NCI-H1694 treated with DMSO at 0.1 percent for 48 hours (cell line): ENCODE measurements around the gene KAZN.
"Not testable (repeated sequence)": the region's sequence is repeated elsewhere in the genome, so short reads cannot be mapped to it uniquely, and the experiment has no call there.

Experiments
- DNase-seq: peaks from one replicate; lab custom pipeline; 2025; lab: John Stamatoyannopoulos, UW

KAZN gene

GRCh38 chr1:14598498-14599182 is at the start of gene KAZN:
KAZN (plus strand) TSS chr1:14598685.
- DNase-seq: no peak

- DNase-seq: no peak
These were observed 48.4 kb upstream of the KAZN start for GRCh38 chr1:14549897-14550620.

DNA sequence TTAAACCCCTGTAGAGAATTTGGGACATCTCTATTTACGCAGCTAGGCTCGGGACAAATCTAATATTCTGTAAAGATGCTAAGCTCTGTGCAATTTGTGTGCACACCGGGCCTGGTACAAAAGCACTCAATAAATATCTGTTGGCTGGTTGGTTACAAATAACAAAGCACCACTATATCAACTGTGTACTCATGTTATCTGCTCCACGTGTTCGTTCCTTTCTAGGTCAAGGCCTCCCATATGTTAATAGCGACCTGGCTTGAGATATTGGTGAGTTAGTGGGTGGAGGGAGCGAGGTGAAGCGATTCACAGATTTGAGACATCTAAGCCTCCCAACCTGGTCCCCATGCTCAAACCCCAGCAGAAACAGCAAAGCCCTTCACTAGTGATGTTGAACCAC is 47.1 kb upstream of the KAZN start:
- DNase-seq: no peak

DNA sequence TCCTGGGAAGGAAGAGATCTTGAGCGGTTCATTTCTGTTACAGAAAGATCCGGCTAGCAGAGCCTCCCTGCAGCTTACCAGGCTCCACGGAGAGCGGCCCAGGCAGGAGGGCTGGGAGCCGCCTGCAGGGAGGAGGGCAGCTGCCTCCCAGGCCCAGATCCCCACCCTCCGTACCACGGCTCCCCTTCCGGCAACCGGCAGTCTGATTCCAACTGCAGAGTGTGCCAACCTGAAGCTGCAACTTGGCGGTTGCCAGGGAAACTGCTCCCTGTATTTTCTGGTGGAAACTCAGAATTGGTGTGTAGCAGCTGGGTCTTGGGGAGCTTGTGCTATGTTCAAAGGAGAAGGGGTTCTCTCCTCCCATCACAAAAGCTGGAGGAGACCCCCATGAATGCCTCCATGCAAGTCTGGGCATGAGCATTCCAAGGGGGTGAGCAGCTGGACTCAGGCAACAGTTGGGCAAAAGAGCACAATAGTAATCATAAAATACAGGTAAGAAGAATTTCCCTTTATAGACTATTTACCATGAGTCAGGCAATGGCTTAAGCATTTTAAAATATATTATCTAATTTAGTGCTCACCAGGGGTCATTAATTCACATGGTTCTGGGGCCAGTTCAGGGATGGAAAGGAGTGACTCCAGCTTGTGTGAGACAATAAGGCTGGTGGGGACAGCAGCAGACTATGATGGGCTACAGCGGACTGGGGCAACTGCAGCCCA is 46.1 kb upstream of the KAZN start:
- peak; percentile 24 for DNase-seq

DNA sequence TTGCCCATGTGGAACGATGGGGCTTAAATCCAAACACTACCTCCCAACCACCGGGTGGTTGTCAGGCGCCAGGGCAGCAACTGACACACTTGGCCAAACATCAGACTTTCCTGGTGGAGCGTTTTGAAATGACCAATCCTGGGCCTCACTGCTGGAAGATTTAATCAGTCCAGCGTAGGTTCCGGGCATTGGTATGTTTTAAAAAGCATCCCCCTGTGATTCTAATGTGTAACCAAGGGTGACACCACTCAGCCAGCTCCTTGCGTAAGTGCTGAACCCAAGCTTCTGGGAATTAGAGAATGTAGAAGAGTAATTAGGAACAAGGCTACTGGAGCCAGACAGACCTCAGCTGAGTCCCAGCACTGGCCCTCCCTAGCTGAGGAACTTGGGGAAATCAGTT is 44.8 kb upstream of the KAZN start:
- no peak for DNase-seq

- DNase-seq: no peak
These were observed 43.4 kb upstream of the KAZN start for GRCh38 chr1:14555091-14555490.

DNA sequence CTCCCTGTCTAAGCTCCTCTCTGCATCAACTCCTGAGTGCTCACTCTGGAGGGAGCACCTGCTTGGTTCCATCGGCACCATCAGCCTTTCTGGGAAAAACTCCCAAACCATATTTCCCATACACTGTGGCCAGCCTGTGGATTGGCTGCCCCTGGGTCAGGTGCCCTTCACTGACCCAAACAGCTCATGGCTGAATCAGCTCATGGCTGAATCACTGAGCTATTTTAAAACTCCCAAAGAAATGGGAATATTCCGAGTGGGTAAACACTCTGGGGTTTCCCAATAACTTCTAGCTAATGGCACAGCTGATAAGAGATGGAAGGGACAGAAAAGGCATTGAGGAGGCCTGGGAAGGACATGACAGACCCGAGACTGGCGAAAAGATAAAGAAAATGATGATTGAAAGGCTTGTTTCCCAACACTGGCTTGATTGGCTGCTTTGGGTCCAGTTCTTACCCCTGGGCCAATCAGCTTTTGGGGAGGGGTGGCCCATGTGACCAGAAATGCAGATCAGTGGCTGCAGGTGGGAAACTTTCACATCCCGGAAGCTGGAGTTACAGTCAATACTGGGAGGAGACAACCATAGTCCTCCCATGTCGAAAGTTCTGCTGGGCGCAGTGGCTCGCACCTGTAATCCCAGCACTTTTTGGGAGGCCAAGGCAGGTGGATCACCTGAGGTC is 37.3 kb upstream of the KAZN start:
- no peak for DNase-seq

DNA sequence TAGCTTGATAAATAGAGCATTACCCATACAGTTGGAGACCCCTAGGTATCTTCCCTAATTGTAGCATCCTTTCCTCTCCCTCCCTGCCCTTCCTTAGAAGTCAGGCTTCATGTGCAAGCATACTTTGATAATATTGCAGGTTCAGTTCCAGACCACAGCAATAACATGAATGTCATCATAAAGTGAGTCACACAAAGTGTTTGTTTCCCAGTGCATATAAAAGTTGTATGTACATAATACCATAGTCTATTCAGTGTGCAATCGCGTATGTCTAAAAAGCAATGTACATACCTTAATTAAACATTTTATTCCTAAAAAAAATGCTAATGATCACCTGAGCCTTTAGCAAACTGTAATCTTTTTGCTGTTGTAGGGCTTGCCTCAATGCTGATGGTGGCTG is 33.4 kb upstream of the KAZN start:
- DNase-seq: no peak

DNA sequence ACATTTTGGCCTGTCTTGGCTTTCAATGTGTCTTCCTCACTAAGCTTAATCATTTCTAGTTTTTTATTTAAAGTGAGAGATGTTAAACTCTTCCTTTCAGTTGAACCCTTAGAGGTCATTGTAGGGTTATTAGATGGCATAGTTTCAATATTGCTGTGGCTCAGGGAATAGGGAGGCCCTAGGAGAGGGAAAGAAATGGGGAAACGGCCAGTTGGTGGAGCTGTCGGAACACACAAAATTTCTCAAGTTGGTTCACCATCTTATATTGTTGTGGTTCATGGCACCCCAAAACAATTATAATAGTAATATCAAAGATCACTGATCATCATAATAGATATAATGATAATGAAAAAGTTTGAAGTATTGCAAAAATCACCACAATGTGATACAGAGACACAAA is 31.4 kb upstream of the KAZN start:
- DNase-seq: no peak

- DNase-seq: no peak
These were observed 30.6 kb upstream of the KAZN start for GRCh38 chr1:14567903-14568302.

DNA sequence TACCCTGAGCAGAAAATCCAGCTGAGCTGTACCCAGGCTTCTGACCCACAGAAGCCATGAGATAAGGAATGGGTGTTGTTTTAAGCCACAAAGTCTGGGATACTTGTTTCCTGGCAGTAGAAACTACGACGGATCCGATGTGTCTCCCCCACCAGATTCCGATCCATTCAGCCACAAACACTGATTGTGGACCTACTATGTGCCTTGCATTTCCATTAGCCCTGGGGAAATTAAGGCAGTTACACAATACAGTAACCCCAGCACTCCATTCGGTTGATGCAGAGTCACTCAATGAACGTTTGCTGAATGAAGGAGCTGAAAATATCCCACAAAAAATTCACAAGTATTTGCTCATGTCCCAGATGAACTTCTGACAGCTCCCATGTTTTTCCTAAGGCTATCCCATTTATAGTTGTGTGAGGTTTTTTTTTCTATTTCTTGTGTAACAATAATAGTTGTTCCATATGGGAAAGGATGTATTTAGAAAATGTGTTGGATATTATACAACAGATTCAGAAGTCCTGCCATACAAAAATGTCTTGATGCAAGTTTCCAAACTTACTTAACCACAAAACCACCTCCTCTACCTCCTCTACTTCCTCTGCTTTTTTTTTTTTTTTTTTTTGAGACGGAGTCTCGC is 29.6 kb upstream of the KAZN start:
- DNase-seq: no peak

DNA sequence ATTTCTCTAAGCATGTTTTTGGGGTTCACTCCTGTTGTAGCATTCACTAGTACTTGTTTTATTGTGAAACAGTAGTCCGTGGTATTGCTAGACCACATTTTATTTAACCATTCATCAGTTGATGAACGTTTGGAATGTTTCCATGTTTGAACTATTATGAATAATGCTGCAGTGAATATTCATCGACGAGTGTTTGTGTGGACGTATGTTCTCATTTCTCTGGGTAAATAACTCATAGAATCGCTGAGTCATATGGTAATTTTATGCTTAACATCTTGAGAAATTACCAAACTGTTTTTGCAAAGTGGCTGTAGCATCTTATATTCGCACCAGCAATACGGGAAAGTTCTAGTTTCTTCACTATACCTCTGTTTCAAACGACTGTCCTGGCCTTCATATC is 28.0 kb upstream of the KAZN start:
- no peak for DNase-seq

DNA sequence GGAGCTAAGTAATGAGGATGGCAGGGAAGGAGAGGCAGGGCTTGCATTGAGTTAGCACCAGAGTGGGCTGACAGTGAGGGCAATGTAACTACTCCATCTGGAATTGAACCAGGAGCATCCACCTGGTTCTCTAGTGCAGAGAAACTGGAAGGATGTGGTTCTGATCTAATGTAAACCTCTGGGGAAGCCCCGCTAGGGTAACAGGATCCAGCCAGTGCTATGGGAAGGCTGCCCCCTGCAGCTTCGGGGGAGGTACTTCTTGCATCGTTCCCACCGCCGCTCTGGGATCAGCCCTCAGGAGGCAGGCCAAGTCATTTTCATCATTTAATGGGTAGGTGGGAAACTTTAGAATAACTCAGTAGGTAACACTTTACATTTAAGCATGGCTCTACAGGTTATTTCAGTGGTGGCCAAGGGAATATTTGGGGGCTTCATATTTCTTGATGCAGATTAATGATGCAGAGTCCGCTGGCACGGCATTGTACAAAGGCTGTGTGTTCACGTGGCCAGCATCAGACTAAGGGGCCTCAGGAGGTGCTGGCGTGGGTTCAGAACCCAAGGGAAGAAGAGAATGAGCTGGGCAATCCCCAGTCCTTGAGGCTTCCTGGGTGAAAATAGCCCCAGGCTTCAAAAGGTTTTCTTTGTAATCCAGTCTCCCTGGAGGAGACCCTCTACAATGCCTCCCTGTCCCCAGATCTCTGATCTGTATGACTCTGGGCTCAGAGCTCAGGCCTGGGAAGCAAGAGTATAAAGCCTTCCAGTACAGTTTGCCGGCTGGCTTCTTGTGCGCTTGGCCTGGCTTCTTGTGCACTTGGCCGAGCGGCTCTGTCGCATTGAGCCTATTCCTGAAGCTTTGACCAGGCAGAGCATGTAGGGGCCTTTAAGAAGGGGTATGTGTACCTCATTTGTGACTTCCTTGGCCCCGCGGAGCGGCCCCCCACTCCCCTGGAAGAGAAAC is 26.4 kb upstream of the KAZN start:
- no peak for DNase-seq

- DNase-seq: no peak
These were observed 25.6 kb upstream of the KAZN start for GRCh38 chr1:14572861-14573260.

DNA sequence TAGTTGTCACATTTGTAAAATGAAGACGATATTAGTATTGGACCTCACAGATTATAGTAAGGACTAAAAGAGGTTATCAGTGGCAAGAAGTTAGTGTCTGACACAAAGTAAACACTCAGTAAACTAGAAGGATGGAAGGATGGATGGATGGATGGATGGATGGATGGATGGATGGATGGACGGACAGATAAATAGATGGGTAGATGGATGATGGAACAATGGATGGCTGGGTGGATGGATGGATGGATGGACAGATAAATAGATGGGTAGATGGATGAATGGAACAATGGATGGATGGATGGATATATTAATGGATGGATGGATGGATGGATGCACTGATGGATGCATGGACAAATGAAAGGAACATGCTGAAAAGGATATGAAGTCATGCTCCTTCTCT is 22.3 kb upstream of the KAZN start:
- DNase-seq: no peak

- no peak for DNase-seq
These were observed 21.2 kb upstream of the KAZN start for GRCh38 chr1:14577261-14577660.

- no peak for DNase-seq
These were observed 20.3 kb upstream of the KAZN start for GRCh38 chr1:14578156-14578555.

- DNase-seq: not testable (repeated sequence)
These were observed 18.2 kb upstream of the KAZN start for GRCh38 chr1:14580295-14580694.

GRCh38 chr1:14580986-14581385 is 17.5 kb upstream of the KAZN start:
- no peak for DNase-seq

DNA sequence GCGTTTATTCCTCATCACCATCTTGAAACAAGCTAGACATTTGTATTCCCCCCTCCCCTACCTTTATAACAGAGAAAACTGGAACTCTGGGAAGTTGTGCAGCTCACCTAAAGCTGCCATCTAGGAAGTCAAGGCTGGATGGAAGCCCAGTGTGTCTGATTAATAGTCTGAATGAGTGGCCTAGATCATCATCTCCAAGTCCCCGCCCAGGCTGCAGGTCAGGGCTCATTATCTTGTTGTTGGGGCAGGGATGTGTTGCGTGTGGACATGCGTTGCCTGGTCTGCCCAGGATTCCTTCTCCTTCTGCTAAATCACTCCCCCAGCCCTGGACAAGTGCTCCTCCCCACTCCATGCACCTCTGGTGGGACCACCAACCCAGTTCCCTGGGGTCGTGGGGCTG is 14.7 kb upstream of the KAZN start:
- no peak for DNase-seq

- no peak for DNase-seq
These were observed 12.8 kb upstream of the KAZN start for GRCh38 chr1:14585728-14586127.
